NCI-H226 (cell line): Measurements from ENCODE around the gene CYFIP1.

ENCODE experiments used
- DNase-seq: peaks from one replicate; pipeline ENCODE4 v3.0.0-alpha.2; 2015

CYFIP1 gene

GRCh38 chr15:22915866-22916515, 64.2 kb downstream of the CYFIP1 start:
- no peak for DNase-seq

- DNase-seq: no peak
Observed at GRCh38 chr15:22913646-22914380, 66.4 kb downstream of the CYFIP1 start.

GRCh38 chr15:22912256-22912655, 67.9 kb downstream of the CYFIP1 start:
- no peak for DNase-seq

- DNase-seq: no peak
Observed at GRCh38 chr15:22911306-22911705, 68.9 kb downstream of the CYFIP1 start.

GRCh38 chr15:22908830-22909229, 71.3 kb downstream of the CYFIP1 start:
- DNase-seq: no peak

- no peak for DNase-seq
Observed at GRCh38 chr15:22907161-22907950, 72.8 kb downstream of the CYFIP1 start.

GRCh38 chr15:22904736-22905135, 75.4 kb downstream of the CYFIP1 start:
- no peak for DNase-seq

- DNase-seq: no peak
Observed at GRCh38 chr15:22903961-22904534, 76.1 kb downstream of the CYFIP1 start.

GRCh38 chr15:22903427-22903826, 76.7 kb downstream of the CYFIP1 start:
- DNase-seq: no peak

- DNase-seq: no peak
Observed at GRCh38 chr15:22902981-22903380, 77.2 kb downstream of the CYFIP1 start.

- no peak for DNase-seq
Observed at GRCh38 chr15:22902578-22902977, 77.6 kb downstream of the CYFIP1 start.

GRCh38 chr15:22902046-22902445, 78.1 kb downstream of the CYFIP1 start:
- no peak for DNase-seq

- peak; percentile 71 for DNase-seq
Observed at GRCh38 chr15:22895465-22896190, 84.5 kb downstream of the CYFIP1 start.

GRCh38 chr15:22893881-22894280, 86.3 kb downstream of the CYFIP1 start:
- no peak for DNase-seq

GRCh38 chr15:22893081-22893480, 87.1 kb downstream of the CYFIP1 start:
- no peak for DNase-seq

GRCh38 chr15:22892333-22892732, 87.8 kb downstream of the CYFIP1 start:
- DNase-seq: no peak

GRCh38 chr15:22891426-22892210, 88.5 kb downstream of the CYFIP1 start:
- DNase-seq: no peak

- no peak for DNase-seq
Observed at GRCh38 chr15:22890296-22890695, 89.9 kb downstream of the CYFIP1 start.

- no peak for DNase-seq
Observed at GRCh38 chr15:22889146-22889818, 90.9 kb downstream of the CYFIP1 start.

- peak; percentile 65 for DNase-seq
Observed at GRCh38 chr15:22888120-22888859, 91.9 kb downstream of the CYFIP1 start.
